Keratinocyte (primary cell): ENCODE measurements around the gene RAD23A. TPM values are rescaled to one million over a fixed set of nuclear protein-coding genes. Genes with fewer than 3 reads are reported as not detected.
A peak's percentile ranks its signal among the peaks of the same experiment; 100 is the strongest.

Experiments
- DNase-seq: peaks from one replicate; pipeline ENCODE4 v3.0.0-alpha.2; 2011; ENCODE audit warnings: low read depth, missing footprints, low spot score
- FAIRE-seq: peaks from 2 replicates; lab custom pipeline; 2011; peaks lifted over from hg19 to GRCh38; lab: Jason Lieb, UNC
- H2AFZ ChIP-seq: 2 replicates; pipeline ENCODE4 v1.6.0; 2012; ENCODE audit warnings: low read length, control low read depth, inconsistent platforms; ENCODE audit not compliant: control insufficient read depth
- H3K27ac ChIP-seq: 2 replicates; pipeline ENCODE4 v1.5.1; 2011; ENCODE audit warnings: low read length; ENCODE audit not compliant: control insufficient read depth, insufficient read depth
- H3K27me3 ChIP-seq: 3 replicates; pipeline ENCODE4 v1.6.0; 2011; ENCODE audit warnings: low read length; ENCODE audit not compliant: control insufficient read depth, insufficient read depth; ENCODE audit errors: extremely low read depth
- H3K36me3 ChIP-seq, 2 experiments: 2 replicates in 1 of 2; 3 replicates in 1 of 2; pipeline ENCODE4 v1.5.1; 2011; ENCODE audit warnings: low read length in 2 of 2, mild to moderate bottlenecking in 1 of 2; ENCODE audit not compliant: control insufficient read depth in 2 of 2, insufficient read depth in 2 of 2; ENCODE audit errors: extremely low read depth in 1 of 2
- H3K4me1 ChIP-seq: 3 replicates; pipeline ENCODE4 v1.5.1; 2011; ENCODE audit warnings: low read length; ENCODE audit not compliant: control insufficient read depth, insufficient read depth; ENCODE audit errors: extremely low read depth
- H3K4me2 ChIP-seq: 3 replicates; pipeline ENCODE4 v1.6.0; 2011; ENCODE audit warnings: low read depth, low read length; ENCODE audit not compliant: control insufficient read depth, insufficient read depth; ENCODE audit errors: extremely low read depth
- H3K4me3 ChIP-seq, 3 experiments: fragments of 200-600 bp in 1 of 3; sonication (generic) in 1 of 3; 2 replicates in 2 of 3; 3 replicates in 1 of 3; pipeline ENCODE4 v1.5.1; 2011 to 2016; ENCODE audit warnings: low read length in 3 of 3, mild to moderate bottlenecking in 3 of 3, control low read depth in 2 of 3, inconsistent platforms in 1 of 3, low read depth in 1 of 3, mixed read lengths in 1 of 3, mixed run types in 1 of 3, moderate library complexity in 1 of 3; ENCODE audit not compliant: control insufficient read depth in 2 of 3, insufficient read depth in 2 of 3; ENCODE audit errors: extremely low read depth in 1 of 3
- H3K79me2 ChIP-seq: 2 replicates; pipeline ENCODE4 v1.6.0; 2012; ENCODE audit warnings: low read length; ENCODE audit not compliant: control insufficient read depth, insufficient read depth
- H3K9ac ChIP-seq: 3 replicates; pipeline ENCODE4 v1.6.0; 2011; ENCODE audit warnings: low read length; ENCODE audit not compliant: control insufficient read depth, insufficient read depth; ENCODE audit errors: extremely low read depth
- H3K9me1 ChIP-seq: 3 replicates; pipeline ENCODE4 v1.6.0; 2011; ENCODE audit warnings: low read length; ENCODE audit not compliant: control insufficient read depth, insufficient read depth; ENCODE audit errors: extremely low read depth
- H3K9me3 ChIP-seq: 2 replicates; pipeline ENCODE4 v1.5.1; 2012; ENCODE audit warnings: low read depth, low read length; ENCODE audit not compliant: control insufficient read depth
- H4K20me1 ChIP-seq: 3 replicates; pipeline ENCODE4 v1.6.0; 2011; ENCODE audit warnings: low read length; ENCODE audit not compliant: control insufficient read depth, insufficient read depth; ENCODE audit errors: extremely low read depth
- EZH2 ChIP-seq: IDR thresholded peaks from one replicate; pipeline ENCODE4 v1.6.1; 2012; ENCODE audit warnings: inconsistent platforms, mild to moderate bottlenecking, low read length, moderate library complexity
- dilution Hi-C: fragments of 300-500 bp; cut with MboI; formaldehyde crosslinking; loops from one replicate; pipeline ENCODE4 v1.7.0; 2020; ENCODE audit warnings: low sequenced_read_pairs; ENCODE audit not compliant: extremely low pct_ligation_motif_present
- polyA plus RNA-seq, 5 experiments: library from polyadenylated mRNA; depleted of rRNA in 3 of 5; stranded (reverse) in 3 of 5; stranded (forward) in 1 of 5; unstranded in 1 of 5; fragments of >200 nt; gene quantifications; 1 replicate in 1 of 5; 2 replicates in 3 of 5; 3 replicates in 1 of 5; pipeline versions ENCODE4 v1.2.1 to v1.2.3, GENCODE V29; 2011 to 2012; ENCODE audit warnings: missing spikeins in 2 of 5, low read depth in 1 of 5, low replicate concordance in 1 of 5
- small RNA-seq, 3 experiments: library from RNA; depleted of rRNA; stranded (forward); fragments of <200 nt; gene quantifications; one replicate each; pipeline ENCODE3, GENCODE V24; 2012; ENCODE audit warnings: low read depth in 3 of 3, low replicate concordance in 1 of 3; ENCODE audit not compliant: insufficient read length in 3 of 3
- TF ChIP-seq, protein P1 (sequence below), 3 experiments: IDR thresholded peaks in 1 of 3; conservative IDR thresholded peaks in 1 of 3; optimal IDR thresholded peaks in 1 of 3; 2 replicates in 2 of 3; 3 replicates in 1 of 3; pipeline versions ENCODE3 to v1.5.1; 2011; ENCODE audit warnings: low read length in 3 of 3, mild to moderate bottlenecking in 3 of 3, moderate library complexity in 2 of 3, control low read depth in 1 of 3, inconsistent platforms in 1 of 3; ENCODE audit not compliant: insufficient read depth in 2 of 3; ENCODE audit errors: extremely low read depth in 1 of 3

The RAD23A gene
- polyA plus RNA-seq, 1 donor (not counting 4 experiments of a cell fraction or from before 2014, with no cell fraction given): 23.7 TPM

DNA sequence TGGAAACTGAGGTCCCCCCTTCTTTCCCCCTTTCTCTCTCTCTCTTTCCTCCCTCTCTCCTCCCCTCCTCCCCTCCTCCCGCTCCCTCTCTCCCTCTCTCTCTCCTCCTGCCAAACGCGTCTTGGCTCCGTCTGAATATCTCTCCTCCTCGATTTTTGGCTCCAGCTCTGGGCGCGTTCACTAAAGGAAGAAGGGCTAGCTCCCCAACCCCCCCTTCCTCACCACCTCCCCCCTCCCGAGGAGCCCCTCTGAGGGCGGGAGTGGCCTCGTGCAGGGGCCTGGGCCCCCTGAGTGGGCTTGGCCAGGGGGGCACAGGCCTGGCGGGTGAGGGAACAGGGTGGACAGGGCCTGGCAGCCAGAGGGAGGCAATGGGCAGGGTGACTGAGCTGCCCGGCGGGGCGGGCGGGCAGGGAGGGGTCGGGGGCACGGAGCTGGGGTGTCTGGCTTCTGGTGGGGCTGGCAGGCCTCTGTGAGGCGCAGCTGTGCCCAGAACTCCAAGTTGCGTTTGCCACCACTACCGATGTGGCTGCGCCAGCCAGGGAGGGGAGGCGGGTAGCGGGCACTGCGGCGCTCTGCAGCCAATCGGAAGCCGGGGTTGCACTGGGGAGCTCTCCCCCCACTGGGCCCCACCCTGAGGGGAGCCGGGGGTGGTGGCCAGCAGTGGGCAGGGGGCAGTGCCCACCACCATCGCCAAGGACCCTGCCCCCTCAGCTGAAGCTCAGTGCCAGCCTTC, 56.7 kb downstream of the RAD23A start:
- Histone ChIP-seq H3K9me1 (no peaks in the 10 kb centered on the region), H2AFZ (no peak overlapping the region), H3K36me3 (peaks cover 0 to 9% of the 10 kb centered on the region in 2 experiments), H3K79me2 (peaks cover 71% of the 10 kb centered on the region), H3K9me3 (no peaks in the 10 kb centered on the region), H3K4me3 (peak overlapping the region in 1 of 3 experiments; percentile 47), H3K27ac (peak overlapping the region; percentile 1), H3K4me2 (peak overlapping the region; percentile 76), H3K4me1 (peaks cover 74% of the 10 kb centered on the region), H3K9ac (peak overlapping the region; percentile 73), H4K20me1 (no peaks in the 10 kb centered on the region), H3K27me3 (no peaks in the 10 kb centered on the region)
- dilution Hi-C loops: no loop called here
- no peak for FAIRE-seq
- no peak for DNase-seq
- TF ChIP-seq, protein P1, sequence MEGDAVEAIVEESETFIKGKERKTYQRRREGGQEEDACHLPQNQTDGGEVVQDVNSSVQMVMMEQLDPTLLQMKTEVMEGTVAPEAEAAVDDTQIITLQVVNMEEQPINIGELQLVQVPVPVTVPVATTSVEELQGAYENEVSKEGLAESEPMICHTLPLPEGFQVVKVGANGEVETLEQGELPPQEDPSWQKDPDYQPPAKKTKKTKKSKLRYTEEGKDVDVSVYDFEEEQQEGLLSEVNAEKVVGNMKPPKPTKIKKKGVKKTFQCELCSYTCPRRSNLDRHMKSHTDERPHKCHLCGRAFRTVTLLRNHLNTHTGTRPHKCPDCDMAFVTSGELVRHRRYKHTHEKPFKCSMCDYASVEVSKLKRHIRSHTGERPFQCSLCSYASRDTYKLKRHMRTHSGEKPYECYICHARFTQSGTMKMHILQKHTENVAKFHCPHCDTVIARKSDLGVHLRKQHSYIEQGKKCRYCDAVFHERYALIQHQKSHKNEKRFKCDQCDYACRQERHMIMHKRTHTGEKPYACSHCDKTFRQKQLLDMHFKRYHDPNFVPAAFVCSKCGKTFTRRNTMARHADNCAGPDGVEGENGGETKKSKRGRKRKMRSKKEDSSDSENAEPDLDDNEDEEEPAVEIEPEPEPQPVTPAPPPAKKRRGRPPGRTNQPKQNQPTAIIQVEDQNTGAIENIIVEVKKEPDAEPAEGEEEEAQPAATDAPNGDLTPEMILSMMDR (optimal IDR thresholded peaks at IDR 0.05 in 1 of 3, IDR thresholded peaks at IDR 0.05 in 1 of 3, conservative IDR thresholded peaks at IDR 0.05 in 1 of 3; ENCODE audit: extremely low read depth in 1 of 3, insufficient read depth in 2 of 3, low read length in 3 of 3): no peak
- TF ChIP-seq EZH2: no peak

DNA sequence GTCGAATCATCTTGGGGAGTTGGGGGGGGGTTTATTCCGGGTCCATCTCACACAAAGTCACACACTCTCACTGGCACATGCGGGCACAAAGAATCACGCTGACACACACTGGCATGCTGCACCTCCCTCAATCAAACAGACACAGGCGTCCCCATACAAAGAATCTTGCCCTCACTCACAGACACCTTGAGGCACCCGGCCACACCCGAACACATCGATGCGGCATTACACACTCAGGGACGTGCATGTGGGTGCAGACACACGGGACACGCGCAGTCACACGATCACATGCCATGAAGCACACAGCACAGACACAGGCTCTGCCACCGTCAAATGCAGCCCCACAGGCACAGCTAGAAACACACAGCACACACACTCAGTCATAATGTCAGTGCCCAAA, 57.4 kb downstream of the RAD23A start:
- Histone ChIP-seq H3K9me1 (no peaks in the 10 kb centered on the region), H3K9ac (peak overlapping the region; percentile 51), H3K36me3 (peaks cover 0 to 9% of the 10 kb centered on the region in 2 experiments), H3K9me3 (no peaks in the 10 kb centered on the region), H3K79me2 (peaks cover 66% of the 10 kb centered on the region), H4K20me1 (no peaks in the 10 kb centered on the region), H2AFZ (no peak overlapping the region), H3K4me3 (no peak overlapping the region), H3K27me3 (no peaks in the 10 kb centered on the region), H3K4me1 (peaks cover 74% of the 10 kb centered on the region), H3K4me2 (peak overlapping the region; percentile 76), H3K27ac (no peak overlapping the region)
- peak; percentile 17 for FAIRE-seq
- no peak for DNase-seq
- no peak for TF ChIP-seq EZH2
- TF ChIP-seq, protein P1 (optimal IDR thresholded peaks at IDR 0.05 in 1 of 3, IDR thresholded peaks at IDR 0.05 in 1 of 3, conservative IDR thresholded peaks at IDR 0.05 in 1 of 3; ENCODE audit: extremely low read depth in 1 of 3, insufficient read depth in 2 of 3, low read length in 3 of 3): no peak
- dilution Hi-C loops: no loop called here

Small RNA genes lying within 50 kb of the gene (small RNA-seq; reads per million reads assigned to genes)
- gene MIR5695 (0 reads per million in 3 experiments), gene MIR6515 (0.13 to 4.0 (median 0.75) reads per million in 3 experiments)

Other genes with a start within 250 kb of the RAD23A start
- gene FBXW9, start 249.2 kb upstream of the RAD23A start, polyA plus RNA-seq: 5.6 to 11.2 TPM (median 8.1 TPM) in 3 replicates
- 75.3 to 115 TPM (median 105 TPM) in 3 replicates for gene TNPO2, start 221.9 kb upstream of the RAD23A start, polyA plus RNA-seq
- 148 to 170 TPM (median 153 TPM) in 3 replicates for gene TRIR, start 211.2 kb upstream of the RAD23A start, polyA plus RNA-seq
- 104 to 173 TPM (median 138 TPM) in 3 replicates for gene GET3, start 208.4 kb upstream of the RAD23A start, polyA plus RNA-seq
- gene BEST2, start 194.1 kb upstream of the RAD23A start, polyA plus RNA-seq: 0.03 TPM in 1 of 3 replicates, not detected in the others
- 19.0 to 27.4 TPM (median 21.9 TPM) in 3 replicates for gene HOOK2, start 170.3 kb upstream of the RAD23A start, polyA plus RNA-seq
- gene JUNB, start 154.4 kb upstream of the RAD23A start, polyA plus RNA-seq: 34.9 to 85.1 TPM (median 40.8 TPM) in 3 replicates
- gene PRDX2, start 144.1 kb upstream of the RAD23A start, polyA plus RNA-seq: 119 to 301 TPM (median 154 TPM) in 3 replicates
- gene THSD8, start 143.8 kb upstream of the RAD23A start, polyA plus RNA-seq: 0.41 to 6.6 TPM (median 2.9 TPM) in 3 replicates
- gene RNASEH2A, start 139.3 kb upstream of the RAD23A start, polyA plus RNA-seq: 12.7 to 32.5 TPM (median 19.7 TPM) in 3 replicates
- not detected in 3 replicates for gene RTBDN, start 111.3 kb upstream of the RAD23A start, polyA plus RNA-seq
- gene MAST1, start 107.3 kb upstream of the RAD23A start, polyA plus RNA-seq: 0.09 to 0.13 TPM (median 0.11 TPM) in 3 replicates
- 23.5 to 38.3 TPM (median 27.2 TPM) in 3 replicates for gene DNASE2, start 64.4 kb upstream of the RAD23A start, polyA plus RNA-seq
- not detected in 3 replicates for gene KLF1, start 58.7 kb upstream of the RAD23A start, polyA plus RNA-seq
- 9.9 to 16.8 TPM (median 11.5 TPM) in 3 replicates for gene GCDH, start 54.7 kb upstream of the RAD23A start, polyA plus RNA-seq
- gene SYCE2, start 26.6 kb upstream of the RAD23A start, polyA plus RNA-seq: 0.07 to 0.10 TPM in 2 of 3 replicates, not detected in the other
- gene FARSA, start 12.2 kb upstream of the RAD23A start, polyA plus RNA-seq: 29.9 to 68.7 TPM (median 30.9 TPM) in 3 replicates
- 785 to 1,497 TPM (median 899 TPM) in 3 replicates for gene CALR, start 7.3 kb upstream of the RAD23A start, polyA plus RNA-seq
- 27.8 to 38.4 TPM (median 35.5 TPM) in 3 replicates for gene GADD45GIP1, start 11.4 kb downstream of the RAD23A start, polyA plus RNA-seq
- gene DAND5, start 23.7 kb downstream of the RAD23A start, polyA plus RNA-seq: 0.09 TPM in 1 of 3 replicates, not detected in the others
- 3.1 to 21.4 TPM (median 5.2 TPM) in 3 replicates for gene NFIX, start 49.6 kb downstream of the RAD23A start, polyA plus RNA-seq
- 0.07 to 0.26 TPM (median 0.13 TPM) in 3 replicates for gene LYL1, start 157.0 kb downstream of the RAD23A start, polyA plus RNA-seq
- 30.9 to 44.6 TPM (median 34.5 TPM) in 3 replicates for gene TRMT1, start 170.9 kb downstream of the RAD23A start, polyA plus RNA-seq
- 32.9 to 63.2 TPM (median 56.4 TPM) in 3 replicates for gene NACC1, start 172.4 kb downstream of the RAD23A start, polyA plus RNA-seq
- gene STX10, start 204.5 kb downstream of the RAD23A start, polyA plus RNA-seq: 61.3 to 77.7 TPM (median 65.2 TPM) in 3 replicates
- 9.9 to 38.9 TPM (median 14.4 TPM) in 3 replicates for gene IER2, start 204.5 kb downstream of the RAD23A start, polyA plus RNA-seq